HFFc6 (cell line): ENCODE measurements around the gene THEM4. TPM values are rescaled to one million over a fixed set of nuclear protein-coding genes. Genes with fewer than 3 reads are reported as not detected.

Source experiments
- DNase-seq: peaks from one replicate; pipeline ENCODE4 v3.0.0-alpha.2; 2018
- H3K27ac Mint-ChIP-seq: 2 replicates; pipeline ENCODE4 v1.8.0; 2020; ENCODE audit warnings: mild to moderate bottlenecking, mixed read lengths
- H3K27me3 Mint-ChIP-seq: 2 replicates; pipeline ENCODE4 v1.8.0; 2021; ENCODE audit warnings: mild to moderate bottlenecking, moderate library complexity, mixed read lengths; ENCODE audit not compliant: insufficient read depth
- H3K36me3 Mint-ChIP-seq: 2 replicates; pipeline ENCODE4 v1.8.0; 2021; ENCODE audit warnings: low read depth, mixed read lengths
- H3K4me1 Mint-ChIP-seq: 2 replicates; pipeline ENCODE4 v1.8.0; 2020; ENCODE audit warnings: low read depth, mixed read lengths
- H3K4me3 Mint-ChIP-seq: 2 replicates; pipeline ENCODE4 v1.8.0; 2020; ENCODE audit warnings: mild to moderate bottlenecking, moderate library complexity, mixed read lengths
- H3K9me3 Mint-ChIP-seq: 2 replicates; pipeline ENCODE4 v1.8.0; 2020; ENCODE audit warnings: mild to moderate bottlenecking, mixed read lengths
- total RNA-seq, 6 experiments: library from RNA; stranded (reverse); fragmentation: NEBNext Ultra II Directional; extraction: Animal tissue kit (Norgen Biotek cat#: 25700); gene quantifications; 2 replicates in 1 of 6; 3 replicates in 5 of 6; pipeline ENCODE4 v1.2.3, GENCODE V29; 2021
- TF ChIP-seq, protein P1 (sequence below): fragments of 200-600 bp; sonication (generic); IDR thresholded peaks from 2 replicates; pipeline ENCODE4 v1.5.0; 2021; ENCODE audit warnings: antibody characterized with exemption, mild to moderate bottlenecking

THEM4 gene
- total RNA-seq, 6 experiments from 2014 or later, result 8.0 to 10.1 (median 9.3) TPM

DNA sequence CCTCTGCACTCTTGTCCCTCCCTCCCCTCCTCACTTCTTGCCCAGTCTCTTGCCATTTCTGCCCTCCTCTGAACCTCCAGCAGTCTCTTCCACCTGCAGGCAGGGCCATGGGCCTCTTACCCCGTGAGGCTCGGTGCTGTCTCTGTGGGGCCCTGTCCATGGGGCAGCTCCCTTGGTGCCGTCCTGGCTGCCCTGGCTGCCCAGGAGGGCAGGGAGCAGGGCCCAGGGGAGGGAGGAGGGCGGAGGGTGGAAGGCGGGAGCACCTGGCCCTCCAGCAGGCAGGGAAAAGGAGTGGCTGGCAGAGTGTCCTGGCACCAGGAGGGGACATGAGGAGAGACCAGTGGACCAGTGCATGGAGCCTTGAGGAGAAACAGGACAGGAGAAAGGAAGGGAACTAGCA lies 77.7 kb downstream of the THEM4 start, which contains the start of gene RORC:
TSS of gene RORC (minus strand) at position 198 of the 400 bp plus-strand sequence. CDS start at position 160, 38 bp downstream.
- no peak within 1 kb of the TSS for H3K4me3 Mint-ChIP-seq
- TF ChIP-seq, protein P1, sequence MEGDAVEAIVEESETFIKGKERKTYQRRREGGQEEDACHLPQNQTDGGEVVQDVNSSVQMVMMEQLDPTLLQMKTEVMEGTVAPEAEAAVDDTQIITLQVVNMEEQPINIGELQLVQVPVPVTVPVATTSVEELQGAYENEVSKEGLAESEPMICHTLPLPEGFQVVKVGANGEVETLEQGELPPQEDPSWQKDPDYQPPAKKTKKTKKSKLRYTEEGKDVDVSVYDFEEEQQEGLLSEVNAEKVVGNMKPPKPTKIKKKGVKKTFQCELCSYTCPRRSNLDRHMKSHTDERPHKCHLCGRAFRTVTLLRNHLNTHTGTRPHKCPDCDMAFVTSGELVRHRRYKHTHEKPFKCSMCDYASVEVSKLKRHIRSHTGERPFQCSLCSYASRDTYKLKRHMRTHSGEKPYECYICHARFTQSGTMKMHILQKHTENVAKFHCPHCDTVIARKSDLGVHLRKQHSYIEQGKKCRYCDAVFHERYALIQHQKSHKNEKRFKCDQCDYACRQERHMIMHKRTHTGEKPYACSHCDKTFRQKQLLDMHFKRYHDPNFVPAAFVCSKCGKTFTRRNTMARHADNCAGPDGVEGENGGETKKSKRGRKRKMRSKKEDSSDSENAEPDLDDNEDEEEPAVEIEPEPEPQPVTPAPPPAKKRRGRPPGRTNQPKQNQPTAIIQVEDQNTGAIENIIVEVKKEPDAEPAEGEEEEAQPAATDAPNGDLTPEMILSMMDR, result no peak
- no peaks in the 10 kb centered on the region for H3K36me3 Mint-ChIP-seq
- no peak for DNase-seq
- peaks cover 32% of the 10 kb centered on the region for H3K27me3 Mint-ChIP-seq
- no peaks in the 10 kb centered on the region for H3K9me3 Mint-ChIP-seq
- H3K27ac Mint-ChIP-seq, result no peak within 1 kb of the TSS
- peaks cover 6% of the 10 kb centered on the region for H3K4me1 Mint-ChIP-seq

DNA sequence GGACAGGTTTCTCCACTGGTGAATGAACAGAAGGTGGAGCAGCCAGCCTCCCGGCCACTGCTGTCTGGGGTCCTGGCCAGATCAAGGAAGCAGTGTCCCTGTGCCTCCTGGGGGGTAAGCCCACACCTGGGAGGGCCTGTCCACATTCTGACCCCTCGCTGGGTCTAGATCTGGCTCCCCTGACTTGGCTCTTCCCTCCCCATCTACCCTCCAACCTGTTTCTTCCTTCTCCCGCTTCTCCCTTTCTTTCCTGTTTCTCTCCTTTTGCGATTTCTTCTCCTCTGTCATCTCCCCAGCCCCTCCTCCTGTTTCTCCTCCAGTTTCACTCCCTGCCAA lies 78.1 kb downstream of the THEM4 start:
- TF ChIP-seq, protein P1, result no peak
- peaks cover 6% of the 10 kb centered on the region for H3K4me1 Mint-ChIP-seq
- no peaks in the 10 kb centered on the region for H3K36me3 Mint-ChIP-seq
- H3K4me3 Mint-ChIP-seq, result no peak overlapping the region
- H3K27ac Mint-ChIP-seq, result no peak overlapping the region
- DNase-seq, result no peak
- no peaks in the 10 kb centered on the region for H3K9me3 Mint-ChIP-seq
- peaks cover 31% of the 10 kb centered on the region for H3K27me3 Mint-ChIP-seq

DNA sequence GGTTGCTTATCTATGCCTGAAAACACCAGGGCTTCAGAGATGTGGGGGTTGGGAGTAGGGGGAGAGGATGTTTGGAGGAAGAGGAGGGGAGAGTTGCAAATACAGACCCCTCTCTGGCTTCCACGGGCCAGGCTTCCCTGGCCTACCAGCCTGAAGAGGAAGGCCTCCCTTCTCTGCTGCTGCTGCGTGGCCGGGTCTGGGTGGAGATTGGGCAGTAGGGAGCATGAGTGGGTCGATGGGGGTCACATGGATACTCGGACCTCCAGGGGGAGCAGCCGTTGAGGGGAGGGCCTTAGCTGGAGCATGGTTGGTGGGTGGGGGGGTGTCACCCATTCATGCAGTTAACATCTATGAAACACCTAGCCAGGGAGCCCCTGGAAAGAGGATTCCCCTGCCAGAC lies 79.3 kb downstream of the THEM4 start:
- H3K27me3 Mint-ChIP-seq, result peaks cover 35% of the 10 kb centered on the region
- H3K4me3 Mint-ChIP-seq, result no peak overlapping the region
- no peaks in the 10 kb centered on the region for H3K36me3 Mint-ChIP-seq
- H3K27ac Mint-ChIP-seq, result no peak overlapping the region
- TF ChIP-seq, protein P1, result no peak
- H3K9me3 Mint-ChIP-seq, result no peaks in the 10 kb centered on the region
- H3K4me1 Mint-ChIP-seq, result peaks cover 6% of the 10 kb centered on the region; the same call in 1 of the 2 replicates
- DNase-seq, result no peak

DNA sequence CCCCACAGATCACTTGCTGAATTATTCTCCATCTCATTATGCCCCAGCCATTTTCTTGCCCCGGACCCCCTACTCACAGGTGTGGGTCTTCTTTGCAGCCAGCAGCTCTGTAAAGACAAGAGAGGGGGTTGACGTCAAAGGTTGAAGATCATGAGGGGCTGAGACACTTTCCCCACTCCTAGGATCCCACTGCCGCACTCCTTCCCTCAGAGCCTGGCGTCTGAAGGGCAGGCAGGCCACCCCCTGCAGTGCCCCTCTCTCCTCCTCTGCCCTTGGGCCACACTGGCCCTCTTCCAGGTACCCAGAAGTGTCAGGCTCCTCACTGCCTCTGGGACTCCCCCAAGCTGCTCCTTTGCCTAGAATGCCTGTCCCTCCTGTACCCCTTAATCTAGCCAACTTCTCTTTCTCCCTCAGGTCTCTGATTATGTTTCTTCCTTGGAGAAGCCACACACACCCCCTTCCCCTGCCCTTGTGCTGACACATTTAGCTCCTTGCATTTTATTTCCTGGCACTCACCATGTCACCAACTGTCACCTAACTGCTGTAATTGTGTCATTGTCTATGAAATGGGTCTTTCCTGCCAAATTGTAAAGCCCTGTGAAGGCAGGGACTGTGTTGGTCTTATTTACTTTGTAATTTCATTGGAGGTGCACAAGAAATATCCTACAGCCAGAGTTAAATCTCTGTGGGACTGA lies 79.8 kb downstream of the THEM4 start:
- no peak overlapping the region for H3K4me3 Mint-ChIP-seq
- H3K9me3 Mint-ChIP-seq, result no peaks in the 10 kb centered on the region
- H3K27ac Mint-ChIP-seq, result no peak overlapping the region
- no peak for DNase-seq
- TF ChIP-seq, protein P1, result no peak
- H3K36me3 Mint-ChIP-seq, result no peaks in the 10 kb centered on the region
- peaks cover 6% of the 10 kb centered on the region; the same call in 1 of the 2 replicates for H3K4me1 Mint-ChIP-seq
- H3K27me3 Mint-ChIP-seq, result peaks cover 41% of the 10 kb centered on the region

DNA sequence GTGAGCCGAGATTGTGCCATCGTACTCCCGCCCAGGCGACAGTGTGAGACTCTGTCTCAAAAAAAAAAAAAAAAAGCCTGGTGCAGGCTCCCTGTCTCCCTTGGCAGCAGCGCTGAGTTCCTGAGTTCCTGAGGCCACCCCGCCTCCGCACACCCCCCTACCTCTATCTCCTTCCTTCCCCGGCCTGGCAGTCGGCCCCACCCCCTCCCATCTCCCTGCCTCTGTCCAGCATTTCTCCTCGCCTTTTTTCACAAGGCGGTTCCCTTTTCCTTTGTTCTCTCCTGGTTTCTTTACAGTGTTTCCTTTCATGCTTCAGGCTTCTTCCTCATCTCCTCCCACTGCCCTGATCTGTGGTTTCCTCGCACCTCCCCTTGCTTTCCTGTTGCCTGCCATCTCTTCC lies 80.4 kb downstream of the THEM4 start:
- no peak overlapping the region for H3K4me3 Mint-ChIP-seq
- no peak overlapping the region for H3K27ac Mint-ChIP-seq
- H3K4me1 Mint-ChIP-seq, result peaks cover 6% of the 10 kb centered on the region; the same call in 1 of the 2 replicates
- no peaks in the 10 kb centered on the region for H3K36me3 Mint-ChIP-seq
- H3K9me3 Mint-ChIP-seq, result no peaks in the 10 kb centered on the region
- DNase-seq, result no peak
- TF ChIP-seq, protein P1, result no peak
- peaks cover 45% of the 10 kb centered on the region for H3K27me3 Mint-ChIP-seq
